Heart right ventricle (tissue), 16 donors: ENCODE measurements around the gene ZNF217. TPM values are rescaled to one million over a fixed set of nuclear protein-coding genes. Genes with fewer than 3 reads are reported as not detected.

Source experiments
- ATAC-seq, 8 donors: fragments of 200-7000 bp; cut with Tn5 transposase; one replicate each; pipeline ENCODE4 v1.9.1; 2020; ENCODE audit warnings: mild to moderate bottlenecking in 8 of 8, moderate library complexity in 8 of 8, moderate number of reproducible peaks in 1 of 8
- DNase-seq, 2 donors: peaks; one replicate each; pipeline ENCODE4 v3.0.0-alpha.2; 2020
- H3K27ac ChIP-seq, 10 donors: fragments of 200-600 bp; sonication (generic) in 2 of 10; one replicate each; pipeline versions ENCODE4 v1.5.0 to v1.8.0; 2020 to 2022; ENCODE audit warnings: mild to moderate bottlenecking in 3 of 10
- H3K27me3 ChIP-seq, 7 donors: fragments of 200-600 bp; one replicate each; pipeline ENCODE4 v1.8.0; 2021 to 2022; ENCODE audit warnings: mild to moderate bottlenecking in 2 of 7
- H3K36me3 ChIP-seq, 9 donors: fragments of 200-600 bp; sonication (generic) in 1 of 9; one replicate each; pipeline versions ENCODE4 v1.5.0 to v1.8.0; 2020 to 2022; ENCODE audit warnings: mild to moderate bottlenecking in 2 of 9
- H3K4me1 ChIP-seq, 9 donors: fragments of 200-600 bp; sonication (generic) in 1 of 9; one replicate each; pipeline versions ENCODE4 v1.5.0 to v1.8.0; 2020 to 2022; ENCODE audit warnings: mild to moderate bottlenecking in 4 of 9
- H3K4me3 ChIP-seq, 10 donors: fragments of 200-600 bp; sonication (generic) in 2 of 10; one replicate each; pipeline versions ENCODE4 v1.5.0 to v1.8.0; 2020 to 2022; ENCODE audit warnings: mild to moderate bottlenecking in 7 of 10, moderate library complexity in 2 of 10
- H3K9me3 ChIP-seq, 11 donors: fragments of 200-600 bp in 10 of 11; sonication (generic) in 2 of 11; one replicate each; pipeline versions ENCODE4 v1.5.0 to v1.8.0; 2013 to 2022; ENCODE audit warnings: mild to moderate bottlenecking in 2 of 11, control low read depth in 1 of 11, moderate library complexity in 1 of 11
- WGBS, 2 donors: extraction: QIAGEN DNeasy Blood & Tissue Kit; methylation state at CpG; one replicate each; pipeline ENCODE4 v1.1.7; 2013; ENCODE audit warnings: inconsistent platforms in 1 of 2; 5-methylcytosine and 5-hydroxymethylcytosine counted together
- intact Hi-C, 10 donors: fragments of 100-400 bp; cut with DNase I; formaldehyde crosslinking; loops; one replicate each; pipeline versions ENCODE4 v1.11.1 to v1.14.2; 2022
- polyA plus RNA-seq, 2 donors: library from polyadenylated mRNA; stranded (reverse); fragments of 200-250 nt; gene quantifications; one replicate each; pipeline ENCODE4 v1.2.3, GENCODE V29; 2013
- total RNA-seq, 10 donors: library from RNA; stranded (reverse); fragmentation: NEBNext Ultra II Directional in 3 of 10; extraction: Animal tissue kit (Norgen Biotek cat#: 25700) in 3 of 10; gene quantifications; one replicate each; pipeline versions ENCODE4 v1.2.1 to v1.2.4, GENCODE V29; 2021 to 2023
- TF ChIP-seq, protein P1 (sequence below), 9 donors: fragments of 200-600 bp; sonication (generic) in 2 of 9; IDR thresholded peaks; one replicate each; pipeline versions ENCODE4 v1.5.0 to v1.8.0; 2021 to 2022; ENCODE audit warnings: antibody characterized with exemption in 9 of 9, mild to moderate bottlenecking in 5 of 9, moderate library complexity in 1 of 9
- donor health status: Arrhythmogenic right ventricular cardiomyopathy.
- donor health status: ischemic (EF 13 %, LVEDD 7.1; RV severe dilation, severe dysfunction).
- donor health status: healthy with polysubstance abuse.
- donor health status: DM: no; HTN: yes; CAD: no.
- donor health status: DM: no; HTN: no; CAD: no.
- donor health status: ischemic (EF 25% LVEDD 6.9; RV normal size, moderate dysfunction).
- donor health status: ischemic (EF 25% LVEDD 5.7; RV mildly dilated, moderate dysfunction).
- donor health status: healthy.
- donor health status: DM: yes; HTN: yes; CAD: no.
- donor health status: Ischemic cardiomyopathy.
- donor health status: ischemic (EF 35%, LVEDD 5.7; RV mildly dilated, moderate dysfunction).
- donor health status: nonischemic (EF 11% LVEDD 7.7; RV severe dilation, severe dysfunction).
- donor health status: DM: yes; HTN: yes; CAD: no.
- donor health status: PGD.
- donor health status: ischemic (EF 29% LVEDD 5.4; RV normal size, mild dysfunction).
- donor health status: nonischemic (EF 23%, LVEDD 6.1; RV moderate dilation, normal function).

The ZNF217 gene
- total and polyA plus RNA-seq, 12 donors = 3.3 to 18.4 (median 8.2) TPM

- Histone ChIP-seq H3K4me3 (peak overlapping the region in 5 of 10 donors; percentile 3 to 33 (median 13)), H3K4me1 (peaks cover 3 to 85% (median 67%) of the 10 kb centered on the region in 9 donors), H3K9me3 (no peaks in the 10 kb centered on the region), H3K36me3 (peaks cover 0 to 68% (median 28%) of the 10 kb centered on the region in 9 donors), H3K27me3 (no peaks in the 10 kb centered on the region), H3K27ac (peak overlapping the region in 9 of 10 donors; percentile 2 to 100 (median 63))
- TF ChIP-seq, protein P1, sequence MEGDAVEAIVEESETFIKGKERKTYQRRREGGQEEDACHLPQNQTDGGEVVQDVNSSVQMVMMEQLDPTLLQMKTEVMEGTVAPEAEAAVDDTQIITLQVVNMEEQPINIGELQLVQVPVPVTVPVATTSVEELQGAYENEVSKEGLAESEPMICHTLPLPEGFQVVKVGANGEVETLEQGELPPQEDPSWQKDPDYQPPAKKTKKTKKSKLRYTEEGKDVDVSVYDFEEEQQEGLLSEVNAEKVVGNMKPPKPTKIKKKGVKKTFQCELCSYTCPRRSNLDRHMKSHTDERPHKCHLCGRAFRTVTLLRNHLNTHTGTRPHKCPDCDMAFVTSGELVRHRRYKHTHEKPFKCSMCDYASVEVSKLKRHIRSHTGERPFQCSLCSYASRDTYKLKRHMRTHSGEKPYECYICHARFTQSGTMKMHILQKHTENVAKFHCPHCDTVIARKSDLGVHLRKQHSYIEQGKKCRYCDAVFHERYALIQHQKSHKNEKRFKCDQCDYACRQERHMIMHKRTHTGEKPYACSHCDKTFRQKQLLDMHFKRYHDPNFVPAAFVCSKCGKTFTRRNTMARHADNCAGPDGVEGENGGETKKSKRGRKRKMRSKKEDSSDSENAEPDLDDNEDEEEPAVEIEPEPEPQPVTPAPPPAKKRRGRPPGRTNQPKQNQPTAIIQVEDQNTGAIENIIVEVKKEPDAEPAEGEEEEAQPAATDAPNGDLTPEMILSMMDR (IDR thresholded peaks at IDR 0.05) = peak in 1 of 9 donors; percentile 32
- 68 to 71% methylated on average over 7 of the region's 7 CpGs for WGBS, 2 donors
- intact Hi-C loops = loop anchor here in 4 of 10 donors (5.0 kb wide), 2 partner anchors 157 to 292 kb away; no protein-coding TSS in a partner anchor
- no peak for DNase-seq
- ATAC-seq = no peak
Observed at GRCh38 chr20:53580376-53581111, 13.1 kb downstream of the ZNF217 start.

DNA sequence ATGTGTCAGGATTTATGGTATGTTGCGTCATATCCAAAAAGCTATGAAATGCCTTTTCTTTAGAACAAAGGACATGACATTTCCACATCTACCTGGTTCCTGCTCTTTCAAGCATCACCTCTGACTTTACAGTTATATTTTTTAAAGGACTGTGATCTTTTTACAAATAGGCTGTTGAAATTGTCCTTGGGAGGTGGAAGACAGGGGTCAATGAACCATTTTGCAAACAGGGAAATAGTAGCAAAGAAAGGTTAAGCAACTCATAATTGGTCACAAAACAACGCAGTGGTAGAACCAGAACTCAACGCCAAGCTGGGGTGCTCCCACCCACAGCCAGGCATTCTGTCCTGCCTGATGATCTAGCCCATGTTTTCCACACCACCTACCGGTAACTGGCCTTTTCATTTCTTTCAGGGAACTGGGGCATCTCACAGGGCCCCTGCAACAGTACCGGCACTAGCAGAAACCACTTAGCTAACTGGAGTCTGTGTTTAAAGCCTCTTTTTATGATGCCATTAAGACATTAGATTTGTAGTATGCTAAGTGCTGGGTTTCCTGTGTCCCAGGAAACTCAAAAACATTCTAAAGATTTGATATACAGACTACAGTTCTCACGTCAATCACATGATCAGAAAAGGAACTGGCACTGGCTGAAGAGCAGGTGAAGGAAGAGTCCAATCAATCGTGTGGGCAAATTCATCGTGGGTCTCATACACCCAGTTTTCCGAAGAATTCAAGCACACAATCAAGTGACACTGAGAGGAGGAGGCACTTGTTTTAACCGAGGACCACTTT, 13.9 kb downstream of the ZNF217 start:
- Histone ChIP-seq H3K9me3 (no peaks in the 10 kb centered on the region), H3K4me3 (peak overlapping the region in 6 of 10 donors; percentile 3 to 33 (median 16)), H3K36me3 (peaks cover 0 to 75% (median 36%) of the 10 kb centered on the region in 9 donors), H3K4me1 (peaks cover 3 to 78% (median 62%) of the 10 kb centered on the region in 9 donors), H3K27ac (peak overlapping the region in 9 of 10 donors; percentile 2 to 100 (median 63)), H3K27me3 (no peaks in the 10 kb centered on the region)
- ATAC-seq = peak in 4 of 8 donors; percentile 4 to 31 (median 12)
- no peak for DNase-seq
- 41 to 48% methylated on average over 10 of the region's 10 CpGs for WGBS, 2 donors
- TF ChIP-seq, protein P1 (IDR thresholded peaks at IDR 0.05) = no peak
- intact Hi-C loops = loop anchor here (2.0 to 10.0 kb wide), 18 partner anchors 155 to 625 kb away; partner anchors contain the start of gene PFDN4 (in 1 of the 10)

- Histone ChIP-seq H3K9me3 (no peaks in the 10 kb centered on the region), H3K4me1 (peaks cover 3 to 78% (median 61%) of the 10 kb centered on the region in 9 donors), H3K27ac (peak overlapping the region in 8 of 10 donors; percentile 42 to 100 (median 63)), H3K27me3 (no peaks in the 10 kb centered on the region), H3K4me3 (peak overlapping the region in 5 of 10 donors; percentile 5 to 33 (median 18)), H3K36me3 (peaks cover 0 to 81% (median 40%) of the 10 kb centered on the region in 9 donors)
- 64 to 88% methylated on average over 2 of the region's 2 CpGs for WGBS, 2 donors
- DNase-seq (no peak), ATAC-seq (no peak)
- TF ChIP-seq, protein P1 (IDR thresholded peaks at IDR 0.05) = no peak
- intact Hi-C loops = loop anchor here (2.0 to 10.0 kb wide), 17 partner anchors 156 to 626 kb away; partner anchors contain the start of gene PFDN4 (in 1 of the 10)
Observed at GRCh38 chr20:53579266-53579580, 14.4 kb downstream of the ZNF217 start.
